ENCODE measurements around the gene ZNF423.
A peak's percentile ranks its signal among the peaks of the same experiment; 100 is the strongest.

The ZNF423 gene

GRCh38 chr16:49602201-49602975 is 253.5 kb downstream of the ZNF423 start:
- no peak for DNase-seq (ENCODE audit: low read depth in 2 of 2)

- no peak for DNase-seq (ENCODE audit: low read depth in 2 of 2)
Observed at GRCh38 chr16:49601576-49601975, 254.3 kb downstream of the ZNF423 start.

GRCh38 chr16:49600976-49601375 is 254.9 kb downstream of the ZNF423 start:
- no peak for DNase-seq (ENCODE audit: low read depth in 2 of 2)

- no peak for DNase-seq (ENCODE audit: low read depth in 2 of 2)
Observed at GRCh38 chr16:49600536-49600935, 255.4 kb downstream of the ZNF423 start.

- no peak for DNase-seq (ENCODE audit: low read depth in 2 of 2)
Observed at GRCh38 chr16:49599704-49600103, 256.2 kb downstream of the ZNF423 start.

GRCh38 chr16:49599281-49599680 is 256.6 kb downstream of the ZNF423 start:
- no peak for DNase-seq (ENCODE audit: low read depth in 2 of 2)

- DNase-seq (ENCODE audit: low read depth in 2 of 2): no peak
Observed at GRCh38 chr16:49598383-49599170, 257.3 kb downstream of the ZNF423 start.

GRCh38 chr16:49597796-49598195 is 258.1 kb downstream of the ZNF423 start:
- no peak for DNase-seq (ENCODE audit: low read depth in 2 of 2)

GRCh38 chr16:49596648-49597291 is 259.1 kb downstream of the ZNF423 start:
- no peak for DNase-seq (ENCODE audit: low read depth in 2 of 2)

- DNase-seq (ENCODE audit: low read depth in 2 of 2): no peak
Observed at GRCh38 chr16:49596068-49596467, 259.8 kb downstream of the ZNF423 start.

- no peak for DNase-seq (ENCODE audit: low read depth in 2 of 2)
Observed at GRCh38 chr16:49594685-49595498, 261.0 kb downstream of the ZNF423 start.

- no peak for DNase-seq (ENCODE audit: low read depth in 2 of 2)
Observed at GRCh38 chr16:49594153-49594552, 261.8 kb downstream of the ZNF423 start.

- DNase-seq (ENCODE audit: low read depth in 2 of 2): no peak
Observed at GRCh38 chr16:49593424-49594040, 262.4 kb downstream of the ZNF423 start.

- DNase-seq (ENCODE audit: low read depth in 2 of 2): peak in 1 of 2 donors; percentile 4
Observed at GRCh38 chr16:49592546-49593423, 263.1 kb downstream of the ZNF423 start.

- no peak for DNase-seq (ENCODE audit: low read depth in 2 of 2)
Observed at GRCh38 chr16:49590166-49590871, 265.6 kb downstream of the ZNF423 start.

- DNase-seq (ENCODE audit: low read depth in 2 of 2): no peak
Observed at GRCh38 chr16:49589544-49590031, 266.3 kb downstream of the ZNF423 start.

- DNase-seq (ENCODE audit: low read depth in 2 of 2): no peak
Observed at GRCh38 chr16:49588729-49589384, 267.1 kb downstream of the ZNF423 start.

GRCh38 chr16:49588026-49588425 is 267.9 kb downstream of the ZNF423 start:
- no peak for DNase-seq (ENCODE audit: low read depth in 2 of 2)

- no peak for DNase-seq (ENCODE audit: low read depth in 2 of 2)
Observed at GRCh38 chr16:49587511-49587910, 268.4 kb downstream of the ZNF423 start.
